HepG2 (cell line): ENCODE data around the gene ZNF526. TPM values are rescaled to one million over a fixed set of nuclear protein-coding genes. Genes with fewer than 3 reads are reported as not detected.

Source experiments
- CREB1 ChIP-seq, 2 experiments: fragments of 450-650 bp in 1 of 2; IDR thresholded peaks; 2 replicates each; pipeline ENCODE4 v1.6.1; 2016 to 2017; ENCODE audit warnings: control low read depth in 1 of 2, mild to moderate bottlenecking in 1 of 2, missing compliant biosample characterization in 1 of 2, missing genetic modification characterization in 1 of 2
- CTCF ChIP-seq: sonication (generic); formaldehyde crosslinking; IDR thresholded peaks from 2 replicates; pipeline ENCODE4 v1.5.0; 2020; ENCODE audit warnings: mild to moderate bottlenecking, missing genetic modification reagents, moderate library complexity
- GFI1 ChIP-seq: sonication (generic); formaldehyde crosslinking; IDR thresholded peaks from 2 replicates; pipeline ENCODE4 v1.5.0; 2020; ENCODE audit warnings: missing genetic modification reagents, mild to moderate bottlenecking, borderline replicate concordance
- HOXA5 ChIP-seq: sonication (generic); formaldehyde crosslinking; IDR thresholded peaks from 2 replicates; pipeline ENCODE4 v1.4.0; 2020; ENCODE audit warnings: missing genetic modification reagents
- MAF1 ChIP-seq: sonication (generic); formaldehyde crosslinking; IDR thresholded peaks from 2 replicates; pipeline ENCODE4 v1.5.0; 2020; ENCODE audit warnings: missing genetic modification reagents, borderline replicate concordance
- MED1 ChIP-seq: sonication (generic); formaldehyde crosslinking; IDR thresholded peaks from 2 replicates; pipeline ENCODE4 v1.4.0; 2020; ENCODE audit warnings: missing genetic modification reagents
- NCOR1 ChIP-seq: fragments of 200-600 bp; sonication (generic); IDR thresholded peaks from 2 replicates; pipeline ENCODE4 v1.7.0; 2017; ENCODE audit warnings: antibody characterized with exemption, low read length, borderline replicate concordance
- RBFOX2 ChIP-seq: fragments of 200-400 bp; formaldehyde crosslinking; IDR thresholded peaks from 2 replicates; pipeline ENCODE4 v1.6.1; 2017; ENCODE audit warnings: low read depth, mild to moderate bottlenecking, low read length
- SATB2 ChIP-seq: sonication (generic); formaldehyde crosslinking; IDR thresholded peaks from 2 replicates; pipeline ENCODE4 v1.5.0; 2020; ENCODE audit warnings: missing genetic modification reagents
- SRF ChIP-seq: IDR thresholded peaks from 2 replicates; pipeline ENCODE4 v1.6.1; 2011; ENCODE audit warnings: mild to moderate bottlenecking, low read depth, low read length, moderate library complexity
- TFDP1 ChIP-seq: IDR thresholded peaks from 2 replicates; pipeline ENCODE4 v1.6.1; 2016; ENCODE audit warnings: missing compliant biosample characterization, missing genetic modification reagents, borderline replicate concordance
- ZNF563 ChIP-seq: sonication (generic); formaldehyde crosslinking; IDR thresholded peaks from 2 replicates; pipeline ENCODE4 v1.8.0; 2022; ENCODE audit warnings: mild to moderate bottlenecking, moderate library complexity, missing genetic modification reagents
- ZNF879 ChIP-seq: sonication (generic); formaldehyde crosslinking; IDR thresholded peaks from 2 replicates; pipeline ENCODE4 v1.8.1; 2023; ENCODE audit warnings: missing genetic modification reagents
- ZSCAN20 ChIP-seq: sonication (generic); formaldehyde crosslinking; IDR thresholded peaks from 2 replicates; pipeline ENCODE4 v1.4.0; 2020; ENCODE audit warnings: missing genetic modification reagents, mild to moderate bottlenecking, borderline replicate concordance
- ZXDC ChIP-seq: sonication (generic); formaldehyde crosslinking; IDR thresholded peaks from 2 replicates; pipeline ENCODE4 v1.5.0; 2020; ENCODE audit warnings: mild to moderate bottlenecking, missing genetic modification reagents
- polyA plus RNA-seq, 8 experiments: library from polyadenylated mRNA; depleted of rRNA in 3 of 8; stranded (reverse) in 7 of 8; unstranded in 1 of 8; fragments of >200 nt; fragmentation: Illumina TruSeq in 4 of 8; extraction: Trizol in 4 of 8; gene quantifications; 2 replicates each; pipeline versions ENCODE4 v1.2.1 to v1.2.3, GENCODE V29; 2011 to 2016; ENCODE audit warnings: low read depth in 4 of 8, missing spikeins in 1 of 8, mixed read lengths in 1 of 8; ENCODE audit not compliant: insufficient read depth in 1 of 8
- total RNA-seq, 5 experiments: library from RNA; depleted of rRNA; stranded (reverse); fragments of >200 nt; fragmentation: Illumina TruSeq; extraction: Trizol; gene quantifications; 2 replicates each; pipeline ENCODE4 v1.2.3, GENCODE V29; 2016; ENCODE audit warnings: low read depth in 1 of 5
- TF ChIP-seq, protein P1 (sequence below): sonication (generic); formaldehyde crosslinking; conservative IDR thresholded peaks from 2 replicates; pipeline ENCODE4 v1.4.0; 2020; ENCODE audit warnings: missing genetic modification reagents
- TF ChIP-seq, protein P2 (sequence below): sonication (generic); formaldehyde crosslinking; IDR thresholded peaks from 2 replicates; pipeline ENCODE4 v1.4.0; 2020; ENCODE audit warnings: mild to moderate bottlenecking, low read depth, missing genetic modification reagents
- TF ChIP-seq, protein P3 (sequence below): sonication (generic); formaldehyde crosslinking; IDR thresholded peaks from 2 replicates; pipeline ENCODE4 v1.4.0; 2020; ENCODE audit warnings: missing genetic modification reagents

Gene ZNF526
- total and polyA plus RNA-seq, 2 of the 13 experiments (the other 11 are each of a cell fraction or from before 2014, with no cell fraction given) = 3.3 to 8.4 TPM

DNA sequence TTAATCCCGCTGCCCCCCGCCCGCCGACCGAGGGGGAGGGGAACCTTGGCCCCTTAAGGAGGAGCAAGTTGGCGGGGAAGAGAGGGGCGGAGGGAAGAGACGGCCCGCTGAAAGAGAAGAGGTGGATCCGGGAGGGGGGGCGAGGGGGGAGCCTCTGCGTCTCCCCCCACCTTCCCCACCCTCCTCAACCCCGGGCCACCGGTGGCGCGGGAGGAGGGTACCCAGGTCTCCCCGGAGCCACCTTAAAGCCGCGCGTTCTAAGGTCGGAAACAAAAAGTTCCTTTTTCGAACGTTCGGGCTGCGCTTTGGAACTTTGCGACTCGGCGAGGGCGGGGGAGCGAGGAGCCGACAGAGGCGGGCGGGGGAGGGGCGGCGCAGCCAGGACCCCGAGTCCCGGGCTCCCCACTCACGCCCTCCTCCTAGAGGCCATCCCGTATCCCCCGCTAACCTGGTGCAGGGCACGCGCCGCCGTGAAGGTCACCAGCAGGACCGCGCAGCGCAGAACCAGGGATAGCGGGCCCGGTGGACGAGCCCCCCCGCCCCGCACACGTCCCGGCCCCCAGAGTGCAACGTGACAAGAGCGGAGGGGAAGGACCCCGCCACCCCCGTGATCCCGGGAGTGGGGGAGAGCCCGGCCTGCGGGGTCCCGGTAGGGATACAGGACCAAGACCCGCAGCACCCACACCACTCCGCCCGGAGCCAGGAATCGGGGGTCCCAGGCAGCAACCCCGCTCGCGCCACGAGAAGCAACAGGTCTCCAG is 34.2 kb downstream of the ZNF526 start (continued):
- TF ChIP-seq MED1 (peak; percentile 19; the same call in 1 of the 2 replicates), ZNF879 (no peak), ZNF563 (CRISPR knock-in tag) (no peak), SATB2 (CRISPR knock-in tag) (no peak), CREB1 (IDR thresholded peaks at IDR 0.05) (no peak), CREB1 (CRISPR knock-in tag; IDR thresholded peaks at IDR 0.05) (peak; percentile 5; the same call in 1 of the 2 replicates), NCOR1 (peak; percentile 87), ZSCAN20 (CRISPR knock-in tag) (no peak), MAF1 (no peak), HOXA5 (no peak), TFDP1 (CRISPR knock-in tag) (peak; percentile 21; the same call in 1 of the 2 replicates), CTCF (CRISPR knock-in tag) (peak; percentile 34), RBFOX2 (peak; percentile 82; the same call in 1 of the 2 replicates), GFI1 (no peak), ZXDC (CRISPR knock-in tag) (no peak), SRF (no peak)
- TF ChIP-seq, protein P1, sequence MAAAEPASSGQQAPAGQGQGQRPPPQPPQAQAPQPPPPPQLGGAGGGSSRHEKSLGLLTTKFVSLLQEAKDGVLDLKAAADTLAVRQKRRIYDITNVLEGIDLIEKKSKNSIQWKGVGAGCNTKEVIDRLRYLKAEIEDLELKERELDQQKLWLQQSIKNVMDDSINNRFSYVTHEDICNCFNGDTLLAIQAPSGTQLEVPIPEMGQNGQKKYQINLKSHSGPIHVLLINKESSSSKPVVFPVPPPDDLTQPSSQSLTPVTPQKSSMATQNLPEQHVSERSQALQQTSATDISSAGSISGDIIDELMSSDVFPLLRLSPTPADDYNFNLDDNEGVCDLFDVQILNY (CRISPR knock-in tag) = no peak
- TF ChIP-seq, protein P2, sequence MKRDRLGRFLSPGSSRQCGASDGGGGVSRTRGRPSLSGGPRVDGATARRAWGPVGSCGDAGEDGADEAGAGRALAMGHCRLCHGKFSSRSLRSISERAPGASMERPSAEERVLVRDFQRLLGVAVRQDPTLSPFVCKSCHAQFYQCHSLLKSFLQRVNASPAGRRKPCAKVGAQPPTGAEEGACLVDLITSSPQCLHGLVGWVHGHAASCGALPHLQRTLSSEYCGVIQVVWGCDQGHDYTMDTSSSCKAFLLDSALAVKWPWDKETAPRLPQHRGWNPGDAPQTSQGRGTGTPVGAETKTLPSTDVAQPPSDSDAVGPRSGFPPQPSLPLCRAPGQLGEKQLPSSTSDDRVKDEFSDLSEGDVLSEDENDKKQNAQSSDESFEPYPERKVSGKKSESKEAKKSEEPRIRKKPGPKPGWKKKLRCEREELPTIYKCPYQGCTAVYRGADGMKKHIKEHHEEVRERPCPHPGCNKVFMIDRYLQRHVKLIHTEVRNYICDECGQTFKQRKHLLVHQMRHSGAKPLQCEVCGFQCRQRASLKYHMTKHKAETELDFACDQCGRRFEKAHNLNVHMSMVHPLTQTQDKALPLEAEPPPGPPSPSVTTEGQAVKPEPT (CRISPR knock-in tag) = peak; percentile 100
- TF ChIP-seq, protein P3, sequence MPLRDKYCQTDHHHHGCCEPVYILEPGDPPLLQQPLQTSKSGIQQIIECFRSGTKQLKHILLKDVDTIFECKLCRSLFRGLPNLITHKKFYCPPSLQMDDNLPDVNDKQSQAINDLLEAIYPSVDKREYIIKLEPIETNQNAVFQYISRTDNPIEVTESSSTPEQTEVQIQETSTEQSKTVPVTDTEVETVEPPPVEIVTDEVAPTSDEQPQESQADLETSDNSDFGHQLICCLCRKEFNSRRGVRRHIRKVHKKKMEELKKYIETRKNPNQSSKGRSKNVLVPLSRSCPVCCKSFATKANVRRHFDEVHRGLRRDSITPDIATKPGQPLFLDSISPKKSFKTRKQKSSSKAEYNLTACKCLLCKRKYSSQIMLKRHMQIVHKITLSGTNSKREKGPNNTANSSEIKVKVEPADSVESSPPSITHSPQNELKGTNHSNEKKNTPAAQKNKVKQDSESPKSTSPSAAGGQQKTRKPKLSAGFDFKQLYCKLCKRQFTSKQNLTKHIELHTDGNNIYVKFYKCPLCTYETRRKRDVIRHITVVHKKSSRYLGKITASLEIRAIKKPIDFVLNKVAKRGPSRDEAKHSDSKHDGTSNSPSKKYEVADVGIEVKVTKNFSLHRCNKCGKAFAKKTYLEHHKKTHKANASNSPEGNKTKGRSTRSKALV (CRISPR knock-in tag) = no peak
